Naive thymus-derived CD4-positive, alpha-beta T cell (primary cell): Measurements from ENCODE around the gene CD151. TPM values are rescaled to one million over a fixed set of nuclear protein-coding genes. Genes with fewer than 3 reads are reported as not detected.

Experiments
- ATAC-seq: fragments of 150-1000 bp; cut with Tn5 transposase; 2 replicates; pipeline ENCODE4 v1.10.0; 2021; ENCODE audit warnings: mild to moderate bottlenecking, moderate library complexity
- CTCF ChIA-PET: fragments of 350-600 bp; sonication (Branson Sonifier 250); formaldehyde crosslinking; loops from one replicate; lab custom pipeline; 2021; ENCODE audit warnings: antibody characterized with exemption; lab: Charles Lee
- POLR2A ChIA-PET: fragments of 350-600 bp; sonication (Branson Sonifier 250); formaldehyde crosslinking; loops from one replicate; lab custom pipeline; 2021; ENCODE audit warnings: antibody characterized with exemption, inconsistent platforms; lab: Charles Lee
- DNase-seq, 9 donors: peaks; one replicate each; pipeline versions ENCODE4 v3.0.0 to v3.0.0-alpha.2; 2020 to 2022; ENCODE audit warnings: mixed read lengths in 1 of 9
- H3K27ac ChIP-seq: one replicate; pipeline ENCODE4 v1.7.0; 2013; ENCODE audit warnings: mild to moderate bottlenecking, low read depth, low read length, moderate library complexity
- H3K27me3 ChIP-seq, 2 donors: one replicate each; pipeline ENCODE4 v1.7.0; 2013; ENCODE audit warnings: low read length in 2 of 2, mild to moderate bottlenecking in 2 of 2, moderate library complexity in 2 of 2; ENCODE audit not compliant: control insufficient read depth in 2 of 2, insufficient read depth in 2 of 2
- H3K36me3 ChIP-seq, 3 experiments: 1 replicate in 2 of 3; 2 replicates in 1 of 3; pipeline ENCODE4 v1.7.0; 2013; ENCODE audit warnings: low read length in 3 of 3, mild to moderate bottlenecking in 3 of 3, moderate library complexity in 1 of 3; ENCODE audit not compliant: insufficient read depth in 3 of 3, control insufficient read depth in 2 of 3
- H3K4me1 ChIP-seq, 2 donors: one replicate each; pipeline ENCODE4 v1.7.0; 2013; ENCODE audit warnings: low read length in 2 of 2, mild to moderate bottlenecking in 2 of 2, moderate library complexity in 1 of 2; ENCODE audit not compliant: control insufficient read depth in 2 of 2, insufficient read depth in 2 of 2
- H3K4me3 ChIP-seq: 2 replicates; pipeline ENCODE4 v1.7.0; 2013; ENCODE audit warnings: mild to moderate bottlenecking, low read length
- H3K9me3 ChIP-seq, 3 experiments: 1 replicate in 2 of 3; 2 replicates in 1 of 3; pipeline ENCODE4 v1.7.0; 2013; ENCODE audit warnings: low read length in 3 of 3; ENCODE audit not compliant: control insufficient read depth in 2 of 3
- H3K27ac Mint-ChIP-seq, 9 donors: one replicate each; pipeline ENCODE4 v1.8.0; 2020 to 2022; ENCODE audit warnings: mixed read lengths in 9 of 9, mild to moderate bottlenecking in 8 of 9, moderate library complexity in 5 of 9, inconsistent platforms in 2 of 9
- H3K27me3 Mint-ChIP-seq, 5 donors: one replicate each; pipeline ENCODE4 v1.8.0; 2021 to 2022; ENCODE audit warnings: mixed read lengths in 5 of 5, mild to moderate bottlenecking in 1 of 5
- H3K36me3 Mint-ChIP-seq, 5 donors: one replicate each; pipeline ENCODE4 v1.8.0; 2020 to 2022; ENCODE audit warnings: mixed read lengths in 5 of 5, mild to moderate bottlenecking in 3 of 5, inconsistent platforms in 1 of 5
- H3K4me1 Mint-ChIP-seq, 7 donors: one replicate each; pipeline ENCODE4 v1.8.0; 2020 to 2022; ENCODE audit warnings: mixed read lengths in 7 of 7, mild to moderate bottlenecking in 3 of 7, inconsistent platforms in 1 of 7
- H3K4me3 Mint-ChIP-seq, 10 donors: one replicate each; pipeline ENCODE4 v1.8.0; 2020 to 2022; ENCODE audit warnings: mild to moderate bottlenecking in 10 of 10, mixed read lengths in 10 of 10, moderate library complexity in 6 of 10, inconsistent platforms in 2 of 10
- H3K9me3 Mint-ChIP-seq, 11 donors: one replicate each; pipeline ENCODE4 v1.8.0; 2020 to 2022; ENCODE audit warnings: mixed read lengths in 11 of 11, mild to moderate bottlenecking in 4 of 11, inconsistent platforms in 1 of 11, moderate library complexity in 1 of 11
- intact Hi-C, 2 donors: fragments of 100-400 bp; cut with micrococcal nuclease; formaldehyde crosslinking; loops; one replicate each; pipeline ENCODE4 v1.15.1; 2023
- polyA plus RNA-seq, 2 donors: library from polyadenylated mRNA; unstranded; fragments of 300-500 nt; fragmentation: Illumina TruSeq; gene quantifications; one replicate each; pipeline ENCODE4 v1.2.3, GENCODE V29; 2021
- total RNA-seq, 6 experiments: library from RNA in 5 of 6; stranded (reverse) in 5 of 6; gene quantifications; 1 replicate in 5 of 6; 2 replicates in 1 of 6; pipeline ENCODE4 v1.2.3 and lab custom pipeline; 2021 to 2026

The CD151 gene
- total and polyA plus RNA-seq, 7 experiments from 2014 or later: 4.0 to 62.9 (median 9.8) TPM

GRCh38 chr11:818396-819128 is 14.2 kb upstream of the CD151 start, which contains the start of gene PNPLA2:
PNPLA2 (plus strand) TSS chr11:818914; CDS start chr11:819719, 805 bp downstream.
- POLR2A ChIA-PET: interaction anchor here (0.7 to 5.1 kb wide), 18 partner anchors 7 to 611 kb away, joined by 3 to 79 read pairs (median 7); partner anchors contain the start of genes BET1L, CD151, CRACR2B and DEAF1
- peaks cover 12 to 15% of the 10 kb centered on the region in 2 donors for H3K4me1 ChIP-seq
- no peaks in the 10 kb centered on the region for H3K9me3 ChIP-seq
- H3K27me3 ChIP-seq: no peaks in the 10 kb centered on the region
- peak within 1 kb of the TSS; percentile 82 to 92 (median 86) for H3K4me3 Mint-ChIP-seq
- DNase-seq: no peak
- peak within 1 kb of the TSS; percentile 86 for H3K4me3 ChIP-seq
- H3K9me3 Mint-ChIP-seq: no peaks in the 10 kb centered on the region
- CTCF ChIA-PET: interaction anchor here (0.5 to 1.2 kb wide), 5 partner anchors 12 to 611 kb away, joined by 3 to 6 read pairs (median 3); partner anchors contain the start of genes BET1L and RIC8A
- peak within 1 kb of the TSS in 8 of 9 donors; percentile 67 to 93 (median 86) for H3K27ac Mint-ChIP-seq
- intact Hi-C loops: loop anchor here (1.0 kb wide), 6 partner anchors 9 to 312 kb away; partner anchors contain the start of genes RPLP2 (in 2 of the 2), PIDD1 (in 1 of the 2), POLR2L (in 1 of the 2) and SLC25A22 (in 1 of the 2)
- peak within 1 kb of the TSS; percentile 91 for H3K27ac ChIP-seq
- H3K4me1 Mint-ChIP-seq: peaks cover 0 to 24% (median 13%) of the 10 kb centered on the region in 7 donors
- H3K36me3 Mint-ChIP-seq: peaks cover 0 to 3% (median 0%) of the 10 kb centered on the region in 5 donors
- H3K27me3 Mint-ChIP-seq: no peaks in the 10 kb centered on the region
- peaks cover 0 to 38% (median 0%) of the 10 kb centered on the region in 3 experiments for H3K36me3 ChIP-seq
- ATAC-seq: no peak

- H3K27me3 Mint-ChIP-seq: no peaks in the 10 kb centered on the region
- peak overlapping the region in 7 of 9 donors; percentile 67 to 93 (median 86) for H3K27ac Mint-ChIP-seq
- peak; percentile 86 for ATAC-seq
- peak overlapping the region; percentile 82 to 92 (median 86) for H3K4me3 Mint-ChIP-seq
- intact Hi-C loops: loop anchor here (1.0 kb wide), 6 partner anchors 10 to 313 kb away; partner anchors contain the start of genes RPLP2 (in 2 of the 2), PIDD1 (in 1 of the 2), POLR2L (in 1 of the 2) and SLC25A22 (in 1 of the 2)
- Histone ChIP-seq H3K4me3 (peak overlapping the region; percentile 86), H3K9me3 (no peaks in the 10 kb centered on the region), H3K27ac (peak overlapping the region; percentile 91), H3K27me3 (no peaks in the 10 kb centered on the region), H3K36me3 (peaks cover 0 to 40% (median 0%) of the 10 kb centered on the region in 3 experiments), H3K4me1 (peaks cover 12 to 15% of the 10 kb centered on the region in 2 donors)
- H3K4me1 Mint-ChIP-seq: peaks cover 0 to 24% (median 13%) of the 10 kb centered on the region in 7 donors
- H3K36me3 Mint-ChIP-seq: no peaks in the 10 kb centered on the region
- CTCF ChIA-PET: interaction anchor here (0.5 to 1.2 kb wide), 5 partner anchors 8 to 612 kb away, joined by 3 to 6 read pairs (median 3); partner anchors contain the start of genes BET1L and RIC8A
- no peaks in the 10 kb centered on the region for H3K9me3 Mint-ChIP-seq
- peak; percentile 85 to 95 (median 92) for DNase-seq
- POLR2A ChIA-PET: interaction anchor here (0.5 to 5.1 kb wide), 21 partner anchors 8 to 612 kb away, joined by 3 to 79 read pairs (median 6); partner anchors contain the start of genes BET1L, CD151, CRACR2B and DEAF1
Observed at GRCh38 chr11:819129-819931, 13.4 kb upstream of the CD151 start.

GRCh38 chr11:819943-820649 is 12.7 kb upstream of the CD151 start:
- ChIA-PET POLR2A (interaction anchor here (0.5 to 5.1 kb wide), 18 partner anchors 9 to 702 kb away, joined by 3 to 79 read pairs (median 7); partner anchors contain the start of genes BET1L, CD151, CRACR2B and DEAF1), CTCF (interaction anchor here (0.9 kb wide), 1 partner anchor 9 kb away, joined by 3 read pairs; no protein-coding TSS in a partner anchor)
- Histone ChIP-seq H3K36me3 (peaks cover 0 to 47% (median 0%) of the 10 kb centered on the region in 3 experiments), H3K27ac (peak overlapping the region; percentile 91), H3K4me1 (peaks cover 12 to 15% of the 10 kb centered on the region in 2 donors), H3K4me3 (peak overlapping the region; percentile 86), H3K9me3 (no peaks in the 10 kb centered on the region), H3K27me3 (no peaks in the 10 kb centered on the region)
- Mint-ChIP-seq H3K4me3 (peak overlapping the region; percentile 82 to 92 (median 86)), H3K36me3 (peaks cover 0 to 5% (median 0%) of the 10 kb centered on the region in 5 donors), H3K27me3 (no peaks in the 10 kb centered on the region), H3K27ac (peak overlapping the region in 8 of 9 donors; percentile 67 to 93 (median 86)), H3K9me3 (peaks cover 0 to 2% (median 0%) of the 10 kb centered on the region in 11 donors), H3K4me1 (peaks cover 0 to 24% (median 13%) of the 10 kb centered on the region in 7 donors)
- peak; percentile 88 to 97 (median 96) for DNase-seq
- peak; percentile 86 for ATAC-seq
- intact Hi-C loops: loop anchor here (1.0 kb wide), 7 partner anchors 10 to 314 kb away; partner anchors contain the start of genes POLR2L (in 2 of the 2), RPLP2 (in 2 of the 2), TSPAN4 (in 2 of the 2) and PIDD1 (in 1 of the 2)

GRCh38 chr11:820655-821511 is 11.9 kb upstream of the CD151 start:
- peaks cover 0 to 24% (median 13%) of the 10 kb centered on the region in 7 donors for H3K4me1 Mint-ChIP-seq
- no peaks in the 10 kb centered on the region for H3K27me3 Mint-ChIP-seq
- Histone ChIP-seq H3K27ac (peak overlapping the region; percentile 91), H3K27me3 (no peaks in the 10 kb centered on the region), H3K9me3 (no peaks in the 10 kb centered on the region), H3K36me3 (peaks cover 0 to 51% (median 0%) of the 10 kb centered on the region in 3 experiments), H3K4me3 (peak overlapping the region; percentile 86), H3K4me1 (peaks cover 12 to 15% of the 10 kb centered on the region in 2 donors)
- CTCF ChIA-PET: no interaction called here
- ATAC-seq (no peak), DNase-seq (no peak)
- H3K27ac Mint-ChIP-seq: peak overlapping the region in 7 of 9 donors; percentile 43 to 91 (median 62)
- H3K4me3 Mint-ChIP-seq: peak overlapping the region; percentile 82 to 92 (median 86)
- peaks cover 0 to 2% (median 0%) of the 10 kb centered on the region in 11 donors for H3K9me3 Mint-ChIP-seq
- peaks cover 0 to 9% (median 0%) of the 10 kb centered on the region in 5 donors for H3K36me3 Mint-ChIP-seq
- POLR2A ChIA-PET: interaction anchor here (0.5 to 5.1 kb wide), 14 partner anchors 9 to 1037 kb away, joined by 3 to 79 read pairs (median 8); partner anchors contain the start of genes CD151, CRACR2B, PIDD1 and POLR2L
- intact Hi-C loops: loop anchor here (1.0 kb wide), 2 partner anchors 9 to 21 kb away; partner anchors contain the start of genes POLR2L (in 1 of the 2) and TSPAN4 (in 1 of the 2)
